ENCODE results near the gene G6PC1. TPM values are rescaled to one million over a fixed set of nuclear protein-coding genes. Genes with fewer than 3 reads are reported as not detected.
A peak's percentile ranks its signal among the peaks of the same experiment; 100 is the strongest.

The G6PC1 gene
- total RNA-seq, 1 experiment from 2014 or later = 0.10 TPM

DNA sequence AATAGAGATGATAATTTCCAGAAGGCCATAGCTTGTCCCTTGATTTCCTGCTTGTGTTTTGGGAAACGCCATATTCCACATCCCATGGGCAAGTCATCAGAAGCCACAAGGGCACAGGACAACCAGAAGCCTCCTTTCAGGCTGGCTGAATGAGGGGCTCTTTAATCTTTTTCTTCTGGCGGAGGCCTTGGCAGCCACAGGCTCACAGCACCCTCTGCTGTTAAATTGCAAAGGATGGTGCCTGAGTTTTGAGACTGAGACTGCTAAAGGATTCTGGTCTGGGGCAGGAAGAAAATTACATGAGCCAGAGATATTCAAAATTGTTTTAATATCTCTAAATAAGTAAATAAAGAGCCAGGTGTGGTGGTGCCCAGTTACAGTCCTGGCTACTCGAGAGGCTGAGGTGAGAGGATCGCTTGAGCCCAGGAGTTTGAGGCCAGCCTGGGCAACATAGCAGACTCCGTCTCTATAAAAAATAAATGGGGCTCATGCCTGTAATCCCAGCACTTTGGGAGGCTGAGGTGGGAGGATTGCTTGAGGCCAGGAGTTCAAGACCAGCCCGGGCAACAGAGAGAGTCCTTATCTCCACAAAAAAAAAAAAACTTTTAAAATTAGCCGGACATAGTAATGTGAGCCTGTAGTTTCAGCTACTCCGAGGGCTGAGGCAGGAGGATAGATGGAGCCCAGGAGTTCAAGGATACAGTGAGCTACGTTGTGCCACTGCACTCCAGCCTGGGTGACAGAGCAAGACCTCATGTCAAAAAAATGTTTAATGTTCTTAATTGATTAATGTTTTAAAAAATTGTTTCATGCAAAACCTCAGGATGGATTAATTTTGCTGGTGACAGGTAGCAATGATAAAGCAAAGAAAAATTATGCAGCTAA lies 37.4 kb downstream of the G6PC1 start:
- intact Hi-C loops (cut with micrococcal nuclease) = loop anchor here (1.0 kb wide), 3 partner anchors 95 to 360 kb away; no protein-coding TSS in a partner anchor
- Histone ChIP-seq H3K9me2 (ENCODE audit: insufficient read depth) (no peaks in the 10 kb centered on the region), H3K9me3 (ENCODE audit: control insufficient read depth in 1 of 2, insufficient read depth in 1 of 2, low read depth in 1 of 2, low read length in 2 of 2) (no peaks in the 10 kb centered on the region), H2AFZ (ENCODE audit: low read depth, low read length, poor library complexity, severe bottlenecking) (no peak overlapping the region), H3K4me3 (replicated peaks in 1 of 2; ENCODE audit: low read depth in 1 of 2, low read length in 2 of 2) (no peak overlapping the region), H3K27ac (ENCODE audit: low read depth, low read length) (no peak overlapping the region), H3K4me1 (ENCODE audit: control insufficient read depth in 1 of 2, insufficient read depth in 2 of 2, low read length in 2 of 2) (no peaks in the 10 kb centered on the region; a peak in 1 of 4 replicates), H3K9ac (ENCODE audit: low read length) (no peak overlapping the region), H3K36me3 (ENCODE audit: control insufficient read depth in 1 of 2, insufficient read depth in 2 of 2, low read length in 2 of 2) (no peaks in the 10 kb centered on the region), H3K4me2 (ENCODE audit: low read length) (no peak overlapping the region), H4K20me1 (ENCODE audit: insufficient read depth) (no peaks in the 10 kb centered on the region), H3K27me3 (ENCODE audit: insufficient read depth, low read length) (no peaks in the 10 kb centered on the region; the same call in 1 of the 2 replicates), H3K79me2 (ENCODE audit: insufficient read depth, low read length) (no peaks in the 10 kb centered on the region)
- POLR2A ChIA-PET = no interaction called here
- RAD21 ChIA-PET (ENCODE audit: low non-redundant PET in 1 of 2, low total read pairs in 2 of 2, uncharacterized antibody in 2 of 2, unreplicated experiment in 2 of 2) = interaction anchor here (1.0 to 2.1 kb wide), 2 partner anchors 95 kb away, joined by 3 to 5 read pairs; no protein-coding TSS in a partner anchor
- ATAC-seq = peak; percentile 89
- no peak for TF ChIP-seq REST (IDR thresholded peaks at IDR 0.05; ENCODE audit: low read depth)
- TF ChIP-seq MAX (IDR thresholded peaks at IDR 0.05) = no peak
- TF ChIP-seq RAD21 (IDR thresholded peaks at IDR 0.05; ENCODE audit: low read depth) = peak; percentile 93
- TF ChIP-seq, protein P1, sequence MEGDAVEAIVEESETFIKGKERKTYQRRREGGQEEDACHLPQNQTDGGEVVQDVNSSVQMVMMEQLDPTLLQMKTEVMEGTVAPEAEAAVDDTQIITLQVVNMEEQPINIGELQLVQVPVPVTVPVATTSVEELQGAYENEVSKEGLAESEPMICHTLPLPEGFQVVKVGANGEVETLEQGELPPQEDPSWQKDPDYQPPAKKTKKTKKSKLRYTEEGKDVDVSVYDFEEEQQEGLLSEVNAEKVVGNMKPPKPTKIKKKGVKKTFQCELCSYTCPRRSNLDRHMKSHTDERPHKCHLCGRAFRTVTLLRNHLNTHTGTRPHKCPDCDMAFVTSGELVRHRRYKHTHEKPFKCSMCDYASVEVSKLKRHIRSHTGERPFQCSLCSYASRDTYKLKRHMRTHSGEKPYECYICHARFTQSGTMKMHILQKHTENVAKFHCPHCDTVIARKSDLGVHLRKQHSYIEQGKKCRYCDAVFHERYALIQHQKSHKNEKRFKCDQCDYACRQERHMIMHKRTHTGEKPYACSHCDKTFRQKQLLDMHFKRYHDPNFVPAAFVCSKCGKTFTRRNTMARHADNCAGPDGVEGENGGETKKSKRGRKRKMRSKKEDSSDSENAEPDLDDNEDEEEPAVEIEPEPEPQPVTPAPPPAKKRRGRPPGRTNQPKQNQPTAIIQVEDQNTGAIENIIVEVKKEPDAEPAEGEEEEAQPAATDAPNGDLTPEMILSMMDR (IDR thresholded peaks at IDR 0.05 in 2 of 3, conservative IDR thresholded peaks at IDR 0.05 in 1 of 3; ENCODE audit: borderline replicate concordance in 1 of 3, insufficient read depth in 1 of 3, low read depth in 2 of 3, low read length in 2 of 3) = peak; percentile 69 to 87 (median 76)
- TF ChIP-seq, protein P2, sequence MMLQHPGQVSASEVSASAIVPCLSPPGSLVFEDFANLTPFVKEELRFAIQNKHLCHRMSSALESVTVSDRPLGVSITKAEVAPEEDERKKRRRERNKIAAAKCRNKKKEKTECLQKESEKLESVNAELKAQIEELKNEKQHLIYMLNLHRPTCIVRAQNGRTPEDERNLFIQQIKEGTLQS (IDR thresholded peaks at IDR 0.05) = no peak
- TF ChIP-seq ZBTB33 (IDR thresholded peaks at IDR 0.05; ENCODE audit: extremely low read depth, insufficient replicate concordance, low read length) = no peak
- TF ChIP-seq TCF7L2 (IDR thresholded peaks at IDR 0.05; ENCODE audit: borderline replicate concordance, extremely low read depth, insufficient read depth, insufficient read length) = no peak
- no peak for TF ChIP-seq SP1 (IDR thresholded peaks at IDR 0.05; ENCODE audit: low read depth)
- BruUV-seq (replicated peaks) = no TSS peak
- CTCF ChIA-PET = interaction anchor here (0.6 to 1.2 kb wide), 3 partner anchors 9 to 95 kb away, joined by 3 to 5 read pairs (median 4); no protein-coding TSS in a partner anchor
- DNase-seq (ENCODE audit: low read depth, low spot score) = peak; percentile 51
